ENCODE measurements around the gene ACR.
A peak's percentile ranks its signal among the peaks of the same experiment; 100 is the strongest.

Gene ACR

GRCh38 chr22:50703726-50704509 is 34.1 kb upstream of the ACR start:
- H3K4me1 ChIP-seq (ENCODE audit: insufficient read depth, low read length) = peaks cover 4% of the 10 kb centered on the region; the same call in 1 of the 2 replicates
- H3K4me3 ChIP-seq (ENCODE audit: low read length) = no peak overlapping the region
- H3K9ac ChIP-seq (ENCODE audit: low read depth, low read length) = no peak overlapping the region
- H3K27ac ChIP-seq (ENCODE audit: low read depth, low read length) = no peak overlapping the region
- 93% methylated on average over 36 of the region's 36 CpGs for WGBS
- no peaks in the 10 kb centered on the region for H3K36me3 ChIP-seq (ENCODE audit: insufficient read depth, low read length)
- no peaks in the 10 kb centered on the region for H3K9me3 ChIP-seq (ENCODE audit: insufficient read depth, low read depth, low read length)
- H3K27me3 ChIP-seq (ENCODE audit: insufficient read depth, low read length) = peaks cover 2% of the 10 kb centered on the region; the same call in 1 of the 2 replicates

- no peaks in the 10 kb centered on the region for H3K9me3 ChIP-seq (ENCODE audit: insufficient read depth, low read depth, low read length)
- H3K4me1 ChIP-seq (ENCODE audit: insufficient read depth, low read length) = peaks cover 4% of the 10 kb centered on the region; the same call in 1 of the 2 replicates
- H3K36me3 ChIP-seq (ENCODE audit: insufficient read depth, low read length) = no peaks in the 10 kb centered on the region
- no peak overlapping the region for H3K4me3 ChIP-seq (ENCODE audit: low read length)
- no peaks in the 10 kb centered on the region for H3K27me3 ChIP-seq (ENCODE audit: insufficient read depth, low read length)
- no peak overlapping the region for H3K27ac ChIP-seq (ENCODE audit: low read depth, low read length)
- 90% methylated on average over 37 of the region's 37 CpGs for WGBS
- no peak overlapping the region for H3K9ac ChIP-seq (ENCODE audit: low read depth, low read length)
These were observed 33.3 kb upstream of the ACR start for GRCh38 chr22:50704510-50705218.

GRCh38 chr22:50705219-50705691 is 32.7 kb upstream of the ACR start:
- no peaks in the 10 kb centered on the region for H3K27me3 ChIP-seq (ENCODE audit: insufficient read depth, low read length)
- 8% methylated on average over 23 of the region's 23 CpGs for WGBS
- H3K9me3 ChIP-seq (ENCODE audit: insufficient read depth, low read depth, low read length) = no peaks in the 10 kb centered on the region
- H3K9ac ChIP-seq (ENCODE audit: low read depth, low read length) = 0 out of 2 replicates have a peak overlapping the region, but pooled peaks have one; percentile 31
- peaks cover 4% of the 10 kb centered on the region; the same call in 1 of the 2 replicates for H3K4me1 ChIP-seq (ENCODE audit: insufficient read depth, low read length)
- H3K27ac ChIP-seq (ENCODE audit: low read depth, low read length) = no peak overlapping the region
- H3K36me3 ChIP-seq (ENCODE audit: insufficient read depth, low read length) = no peaks in the 10 kb centered on the region
- H3K4me3 ChIP-seq (ENCODE audit: low read length) = peak overlapping the region; percentile 40

- H3K27ac ChIP-seq (ENCODE audit: low read depth, low read length) = no peak overlapping the region
- H3K4me3 ChIP-seq (ENCODE audit: low read length) = no peak overlapping the region
- 89% methylated on average over 27 of the region's 27 CpGs for WGBS
- H3K27me3 ChIP-seq (ENCODE audit: insufficient read depth, low read length) = no peaks in the 10 kb centered on the region; the same call in 1 of the 2 replicates
- no peaks in the 10 kb centered on the region for H3K9me3 ChIP-seq (ENCODE audit: insufficient read depth, low read depth, low read length)
- H3K9ac ChIP-seq (ENCODE audit: low read depth, low read length) = no peak overlapping the region
- H3K36me3 ChIP-seq (ENCODE audit: insufficient read depth, low read length) = no peaks in the 10 kb centered on the region
- peaks cover 4% of the 10 kb centered on the region; the same call in 1 of the 2 replicates for H3K4me1 ChIP-seq (ENCODE audit: insufficient read depth, low read length)
These were observed 32.1 kb upstream of the ACR start for GRCh38 chr22:50705851-50706351.

- Histone ChIP-seq H3K27ac (ENCODE audit: low read depth, low read length) (no peak overlapping the region), H3K4me3 (ENCODE audit: low read length) (no peak overlapping the region), H3K4me1 (ENCODE audit: insufficient read depth, low read length) (peaks cover 4% of the 10 kb centered on the region; the same call in 1 of the 2 replicates), H3K9ac (ENCODE audit: low read depth, low read length) (no peak overlapping the region), H3K36me3 (ENCODE audit: insufficient read depth, low read length) (no peaks in the 10 kb centered on the region), H3K27me3 (ENCODE audit: insufficient read depth, low read length) (no peaks in the 10 kb centered on the region; the same call in 1 of the 2 replicates), H3K9me3 (ENCODE audit: insufficient read depth, low read depth, low read length) (no peaks in the 10 kb centered on the region)
- 95% methylated on average over 14 of the region's 14 CpGs for WGBS
These were observed 31.4 kb upstream of the ACR start for GRCh38 chr22:50706481-50707125.

- 100% methylated on average over 3 of the region's 3 CpGs for WGBS
- Histone ChIP-seq H3K27ac (ENCODE audit: low read depth, low read length) (no peak overlapping the region), H3K4me3 (ENCODE audit: low read length) (no peak overlapping the region), H3K4me1 (ENCODE audit: insufficient read depth, low read length) (peaks cover 4% of the 10 kb centered on the region; the same call in 1 of the 2 replicates), H3K9ac (ENCODE audit: low read depth, low read length) (no peak overlapping the region), H3K27me3 (ENCODE audit: insufficient read depth, low read length) (no peaks in the 10 kb centered on the region; the same call in 1 of the 2 replicates), H3K9me3 (ENCODE audit: insufficient read depth, low read depth, low read length) (no peaks in the 10 kb centered on the region), H3K36me3 (ENCODE audit: insufficient read depth, low read length) (no peaks in the 10 kb centered on the region)
These were observed 29.5 kb upstream of the ACR start for GRCh38 chr22:50708474-50708873.

GRCh38 chr22:50708996-50709395 is 29.0 kb upstream of the ACR start:
- no peaks in the 10 kb centered on the region; the same call in 1 of the 2 replicates for H3K27me3 ChIP-seq (ENCODE audit: insufficient read depth, low read length)
- no peaks in the 10 kb centered on the region for H3K36me3 ChIP-seq (ENCODE audit: insufficient read depth, low read length)
- no peak overlapping the region for H3K4me3 ChIP-seq (ENCODE audit: low read length)
- peaks cover 4% of the 10 kb centered on the region; the same call in 1 of the 2 replicates for H3K4me1 ChIP-seq (ENCODE audit: insufficient read depth, low read length)
- H3K9me3 ChIP-seq (ENCODE audit: insufficient read depth, low read depth, low read length) = no peaks in the 10 kb centered on the region
- WGBS = 91% methylated on average over 6 of the region's 6 CpGs
- no peak overlapping the region for H3K9ac ChIP-seq (ENCODE audit: low read depth, low read length)
- no peak overlapping the region for H3K27ac ChIP-seq (ENCODE audit: low read depth, low read length)

GRCh38 chr22:50710221-50710620 is 27.8 kb upstream of the ACR start:
- no peak overlapping the region for H3K27ac ChIP-seq (ENCODE audit: low read depth, low read length)
- no peaks in the 10 kb centered on the region for H3K4me1 ChIP-seq (ENCODE audit: insufficient read depth, low read length)
- no peaks in the 10 kb centered on the region; the same call in 1 of the 2 replicates for H3K27me3 ChIP-seq (ENCODE audit: insufficient read depth, low read length)
- WGBS = 90% methylated on average over 6 of the region's 6 CpGs
- H3K36me3 ChIP-seq (ENCODE audit: insufficient read depth, low read length) = no peaks in the 10 kb centered on the region
- no peak overlapping the region for H3K4me3 ChIP-seq (ENCODE audit: low read length)
- H3K9me3 ChIP-seq (ENCODE audit: insufficient read depth, low read depth, low read length) = no peaks in the 10 kb centered on the region
- no peak overlapping the region for H3K9ac ChIP-seq (ENCODE audit: low read depth, low read length)

GRCh38 chr22:50710886-50711285 is 27.1 kb upstream of the ACR start:
- no peak overlapping the region for H3K27ac ChIP-seq (ENCODE audit: low read depth, low read length)
- no peak overlapping the region for H3K9ac ChIP-seq (ENCODE audit: low read depth, low read length)
- H3K4me3 ChIP-seq (ENCODE audit: low read length) = no peak overlapping the region
- no peaks in the 10 kb centered on the region for H3K4me1 ChIP-seq (ENCODE audit: insufficient read depth, low read length)
- no peaks in the 10 kb centered on the region; the same call in 1 of the 2 replicates for H3K27me3 ChIP-seq (ENCODE audit: insufficient read depth, low read length)
- H3K36me3 ChIP-seq (ENCODE audit: insufficient read depth, low read length) = no peaks in the 10 kb centered on the region
- 97% methylated on average over 38 of the region's 38 CpGs for WGBS
- no peaks in the 10 kb centered on the region for H3K9me3 ChIP-seq (ENCODE audit: insufficient read depth, low read depth, low read length)

GRCh38 chr22:50711446-50712340 is 26.3 kb upstream of the ACR start:
- H3K4me1 ChIP-seq (ENCODE audit: insufficient read depth, low read length) = no peaks in the 10 kb centered on the region
- no peaks in the 10 kb centered on the region for H3K36me3 ChIP-seq (ENCODE audit: insufficient read depth, low read length)
- 0 out of 2 replicates have a peak overlapping the region, but pooled peaks have one; percentile 20 for H3K9ac ChIP-seq (ENCODE audit: low read depth, low read length)
- no peak overlapping the region for H3K4me3 ChIP-seq (ENCODE audit: low read length)
- H3K27me3 ChIP-seq (ENCODE audit: insufficient read depth, low read length) = no peaks in the 10 kb centered on the region; the same call in 1 of the 2 replicates
- no peak overlapping the region for H3K27ac ChIP-seq (ENCODE audit: low read depth, low read length)
- no peaks in the 10 kb centered on the region for H3K9me3 ChIP-seq (ENCODE audit: insufficient read depth, low read depth, low read length)
- 92% methylated on average over 16 of the region's 16 CpGs for WGBS
